ENCODE results near the gene CA11. TPM values are rescaled to one million over a fixed set of nuclear protein-coding genes. Genes with fewer than 3 reads are reported as not detected.
"Not testable (repeated sequence)": the region's sequence is repeated elsewhere in the genome, so short reads cannot be mapped to it uniquely, and the experiment has no call there.

The CA11 gene
- total RNA-seq, 2 donors from 2014 or later: 3.0 to 4.6 TPM

GRCh38 chr19:48660852-48661710 lies 15.1 kb upstream of the CA11 start:
- DNase-seq (ENCODE audit: low spot score) (peak; percentile 65), ATAC-seq (ENCODE audit: insufficient number of reproducible peaks, low FRiP score, low read depth) (peak; percentile 74)
- Histone ChIP-seq H3K4me1 (ENCODE audit: control insufficient read depth in 1 of 2, low read depth in 2 of 2) (peaks cover 0 to 6% of the 10 kb centered on the region in 2 donors), H3K27ac (no peak overlapping the region), H3K4me3 (peak overlapping the region; percentile 45), H3K27me3 (replicated peaks; ENCODE audit: insufficient read depth) (no peaks in the 10 kb centered on the region), H3K36me3 (no peaks in the 10 kb centered on the region), H3K9me3 (no peaks in the 10 kb centered on the region)
- TF ChIP-seq CTCF (IDR thresholded peaks at IDR 0.05): no peak

- no peak overlapping the region for H3K27ac ChIP-seq
- no peak for ATAC-seq (ENCODE audit: insufficient number of reproducible peaks, low FRiP score, low read depth)
- H3K36me3 ChIP-seq: no peaks in the 10 kb centered on the region
- no peak for TF ChIP-seq CTCF (IDR thresholded peaks at IDR 0.05)
- H3K4me3 ChIP-seq: no peak overlapping the region
- H3K27me3 ChIP-seq (replicated peaks; ENCODE audit: insufficient read depth): no peaks in the 10 kb centered on the region
- no peak for DNase-seq (ENCODE audit: low spot score)
- peaks cover 0 to 6% of the 10 kb centered on the region in 2 donors for H3K4me1 ChIP-seq (ENCODE audit: control insufficient read depth in 1 of 2, low read depth in 2 of 2)
- no peaks in the 10 kb centered on the region for H3K9me3 ChIP-seq
Observed at GRCh38 chr19:48659768-48660167, 13.8 kb upstream of the CA11 start.

GRCh38 chr19:48658483-48658882 lies 12.5 kb upstream of the CA11 start:
- DNase-seq (ENCODE audit: low spot score) (no peak), ATAC-seq (ENCODE audit: insufficient number of reproducible peaks, low FRiP score, low read depth) (no peak)
- Histone ChIP-seq H3K4me1 (ENCODE audit: control insufficient read depth in 1 of 2, low read depth in 2 of 2) (peaks cover 0 to 6% of the 10 kb centered on the region in 2 donors), H3K9me3 (no peaks in the 10 kb centered on the region), H3K36me3 (no peaks in the 10 kb centered on the region), H3K27me3 (replicated peaks; ENCODE audit: insufficient read depth) (no peaks in the 10 kb centered on the region), H3K4me3 (no peak overlapping the region), H3K27ac (no peak overlapping the region)
- TF ChIP-seq CTCF (IDR thresholded peaks at IDR 0.05): no peak

GRCh38 chr19:48657828-48658227 lies 11.8 kb upstream of the CA11 start:
- not testable (repeated sequence) for H3K4me3 ChIP-seq; DNase-seq (ENCODE audit: low spot score); H3K27ac ChIP-seq; H3K4me1 ChIP-seq (ENCODE audit: control insufficient read depth in 1 of 2, low read depth in 2 of 2); ATAC-seq (ENCODE audit: insufficient number of reproducible peaks, low FRiP score, low read depth); H3K9me3 ChIP-seq; H3K36me3 ChIP-seq; H3K27me3 ChIP-seq (replicated peaks; ENCODE audit: insufficient read depth)

- no peak overlapping the region for H3K4me3 ChIP-seq
- no peak for TF ChIP-seq CTCF (IDR thresholded peaks at IDR 0.05)
- H3K27me3 ChIP-seq (replicated peaks; ENCODE audit: insufficient read depth): no peaks in the 10 kb centered on the region
- H3K4me1 ChIP-seq (ENCODE audit: control insufficient read depth in 1 of 2, low read depth in 2 of 2): peaks cover 0 to 6% of the 10 kb centered on the region in 2 donors
- no peak for DNase-seq (ENCODE audit: low spot score)
- ATAC-seq (ENCODE audit: insufficient number of reproducible peaks, low FRiP score, low read depth): no peak
- H3K27ac ChIP-seq: no peak overlapping the region
- no peaks in the 10 kb centered on the region for H3K9me3 ChIP-seq
- H3K36me3 ChIP-seq: no peaks in the 10 kb centered on the region
Observed at GRCh38 chr19:48656840-48657474, 11.0 kb upstream of the CA11 start.

Data from thoracic aorta (tissue), 2 donors.